NCI-H748 (cell line): ENCODE data around the gene TBC1D22A.
"Not testable (repeated sequence)": the region's sequence is repeated elsewhere in the genome, so short reads cannot be mapped to it uniquely, and the experiment has no call there.

Experiments used
- DNase-seq: peaks from one replicate; lab custom pipeline; 2025; ENCODE audit not compliant: unreplicated experiment; lab: John Stamatoyannopoulos, UW

Gene TBC1D22A

DNA sequence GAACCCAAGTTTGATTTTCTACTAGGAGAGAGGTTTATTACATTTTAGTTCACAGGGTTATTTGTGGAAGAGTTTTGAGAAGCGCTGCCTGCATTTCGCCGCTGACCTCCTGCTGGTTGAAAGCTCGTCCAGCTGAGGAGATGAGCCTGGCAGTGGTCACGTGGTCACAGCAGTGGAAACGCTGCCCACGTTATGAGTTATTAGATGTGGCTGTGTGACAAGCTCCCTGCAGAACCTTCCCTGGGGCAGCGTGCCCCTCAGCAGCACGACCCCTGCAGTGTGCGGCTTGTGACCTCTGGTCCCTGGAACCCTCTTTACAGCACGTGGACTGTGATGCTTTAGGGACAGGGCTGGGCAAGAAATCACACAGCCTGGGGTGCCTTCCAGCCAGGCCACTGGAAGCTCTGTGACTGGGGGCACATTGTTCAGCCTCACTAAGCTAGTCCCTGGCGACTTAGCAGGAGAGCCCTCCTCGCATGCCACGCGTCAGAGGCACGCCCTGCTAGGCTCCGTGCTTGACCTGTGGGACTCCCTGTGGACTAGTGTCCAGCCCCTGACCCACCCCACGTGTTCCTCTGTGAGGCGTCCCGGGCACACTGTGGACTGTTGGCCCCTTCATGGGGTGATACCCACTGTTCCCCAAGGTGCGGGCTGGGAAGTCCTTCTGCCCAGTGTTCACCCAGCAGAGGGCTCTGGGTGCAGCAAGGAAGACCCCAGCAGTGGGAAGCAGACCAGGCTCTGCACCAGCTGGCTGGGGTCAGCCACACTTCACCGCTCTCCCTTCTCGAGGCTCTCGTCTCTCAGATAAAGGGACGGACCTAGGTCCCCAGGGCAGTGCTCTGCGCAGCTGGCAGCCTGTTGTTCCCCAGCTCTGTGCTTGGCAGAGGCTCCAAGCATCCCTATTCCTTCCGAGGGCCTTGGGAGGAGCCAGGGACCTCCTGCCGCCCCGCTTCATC, 349.5 kb downstream of the TBC1D22A start:
- DNase-seq = no peak

DNA sequence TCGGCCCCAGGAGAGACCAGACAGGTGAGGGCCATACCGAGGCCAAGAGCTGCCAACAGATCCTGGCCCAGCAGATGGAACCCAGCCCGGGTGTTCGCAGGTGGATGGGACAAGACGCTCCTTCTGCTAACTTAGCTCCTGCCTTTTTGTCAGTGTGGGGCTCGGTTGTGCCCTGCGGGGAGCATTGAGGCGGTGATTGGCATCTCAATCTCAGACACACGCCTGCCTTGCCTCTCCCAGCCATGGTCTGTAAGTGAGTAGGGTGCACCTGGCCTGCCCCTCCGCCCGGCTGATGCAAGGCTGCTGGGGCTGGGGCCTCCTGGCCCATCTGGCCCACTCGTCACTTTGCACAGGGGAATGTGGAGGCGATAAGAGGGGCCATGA, 350.1 kb downstream of the TBC1D22A start:
- no peak for DNase-seq

DNA sequence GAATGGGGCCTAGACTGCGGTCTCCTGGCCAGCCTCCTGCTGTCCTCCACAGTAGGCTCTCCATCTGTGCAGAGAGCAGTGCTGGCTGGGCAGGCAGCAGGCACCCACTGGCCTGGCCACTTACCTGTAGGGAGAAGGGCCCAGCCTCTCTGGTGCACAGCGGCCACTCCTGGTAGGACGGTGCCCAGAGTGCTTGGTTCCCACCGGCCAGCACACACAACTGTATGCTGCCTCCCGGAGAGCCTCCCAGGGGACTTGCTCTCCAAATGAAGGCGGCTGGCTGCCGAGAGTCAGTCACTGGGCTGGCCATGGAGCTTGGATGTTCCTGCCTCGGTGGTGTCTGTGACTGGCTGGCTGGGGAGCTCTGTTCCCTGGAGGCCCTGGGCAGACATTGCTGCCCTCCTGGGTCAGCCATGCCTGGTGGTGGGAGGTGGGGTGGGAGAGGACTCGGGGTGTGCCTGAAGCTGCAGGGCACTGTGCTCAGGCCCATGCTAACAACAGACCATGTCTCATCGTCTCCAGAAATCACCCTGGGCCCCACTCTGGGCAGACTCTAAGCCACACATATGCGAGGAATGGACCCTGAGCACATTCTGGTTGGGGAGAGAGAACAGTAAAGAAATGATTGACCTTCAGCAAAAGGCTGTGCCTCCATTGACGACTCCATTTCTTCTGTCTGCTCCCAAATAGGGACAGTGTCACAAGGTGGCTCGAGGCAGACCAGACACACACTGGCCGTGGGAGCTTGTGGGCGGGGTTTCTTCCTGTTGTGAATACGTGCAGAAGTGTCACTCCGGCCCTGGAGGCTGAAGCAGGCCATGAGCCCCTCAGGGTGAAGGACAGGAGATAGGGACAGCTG, 350.8 kb downstream of the TBC1D22A start:
- DNase-seq = no peak

DNA sequence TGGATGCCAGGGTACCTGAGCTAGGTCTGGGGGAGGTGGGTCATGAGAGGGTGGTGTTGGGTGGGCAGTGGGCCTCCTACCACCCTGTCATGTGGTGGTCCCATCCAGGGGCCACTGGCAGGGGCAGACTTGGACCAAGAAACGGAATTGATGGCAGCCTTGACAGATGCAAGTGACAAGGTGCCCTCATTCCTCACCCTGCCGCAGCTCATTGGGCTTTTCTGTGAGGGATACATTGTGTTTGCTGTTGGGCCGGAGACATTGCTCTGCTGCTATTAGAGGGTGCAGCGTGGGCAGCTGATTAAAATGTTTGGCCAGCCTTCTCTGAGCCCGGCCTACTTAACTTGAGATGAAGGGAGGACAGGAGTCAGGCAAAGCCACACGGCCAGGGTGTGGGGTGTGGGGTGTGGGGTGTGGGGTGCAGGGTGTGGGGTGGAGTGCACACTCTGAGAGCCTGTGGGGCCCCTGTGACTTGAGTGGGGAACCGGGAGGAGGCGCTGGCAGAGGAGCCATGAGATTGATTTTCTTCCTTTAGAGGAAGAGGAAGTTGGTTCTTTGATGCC, 351.5 kb downstream of the TBC1D22A start:
- no peak for DNase-seq

DNA sequence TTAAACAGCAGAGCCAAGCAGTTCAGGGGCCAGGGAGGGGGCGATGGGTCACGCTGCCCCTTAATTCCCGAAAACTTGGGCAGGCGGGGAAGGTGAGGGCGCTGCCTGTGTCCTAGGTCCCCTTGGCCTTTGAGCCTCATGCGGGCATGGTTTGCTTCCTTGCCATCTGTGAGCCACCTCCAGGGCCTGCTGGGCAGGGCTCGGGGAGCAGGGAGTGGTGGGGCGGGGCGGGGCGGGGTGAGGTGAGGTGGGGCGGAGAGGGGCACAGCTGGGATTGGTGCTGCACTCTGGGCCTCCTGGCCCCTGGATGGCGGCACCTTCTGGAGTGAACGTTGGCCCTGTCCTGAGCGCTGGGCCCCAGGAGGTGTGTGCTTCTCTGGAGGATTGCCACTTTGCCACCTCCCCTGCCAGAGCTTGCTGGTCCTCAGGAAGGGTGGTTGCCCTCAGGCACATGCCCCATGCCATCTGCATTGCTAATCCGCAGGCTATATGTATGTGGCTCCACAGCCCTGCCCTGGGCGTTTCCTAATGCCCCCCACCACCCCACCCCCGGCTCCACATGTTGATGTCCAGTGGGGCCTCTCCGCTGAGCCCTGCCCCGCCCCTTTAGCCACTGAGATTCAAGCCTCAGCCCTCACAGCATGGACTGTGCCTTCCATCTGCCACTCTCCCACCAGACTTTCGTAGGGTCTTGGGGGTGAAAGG, 352.5 kb downstream of the TBC1D22A start:
- no peak for DNase-seq

DNA sequence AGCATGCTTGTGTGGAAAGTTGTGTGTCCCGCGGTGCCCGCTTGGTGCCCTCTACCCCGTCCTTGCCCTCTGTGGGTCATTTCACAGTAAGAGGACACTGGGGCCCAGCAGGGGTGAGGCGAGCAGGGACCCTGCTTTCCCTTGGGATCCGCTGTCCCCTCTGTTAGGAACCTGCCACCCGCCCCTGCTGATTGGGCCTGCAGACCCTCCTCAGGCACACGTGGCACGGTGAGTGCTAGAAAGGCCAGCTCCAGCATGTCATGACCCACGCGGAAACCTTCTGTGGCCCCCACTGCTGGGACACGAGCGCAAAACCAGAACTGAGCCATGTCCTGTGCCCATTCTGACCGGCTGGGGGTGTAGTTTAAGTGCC, 353.1 kb downstream of the TBC1D22A start:
- no peak for DNase-seq

DNA sequence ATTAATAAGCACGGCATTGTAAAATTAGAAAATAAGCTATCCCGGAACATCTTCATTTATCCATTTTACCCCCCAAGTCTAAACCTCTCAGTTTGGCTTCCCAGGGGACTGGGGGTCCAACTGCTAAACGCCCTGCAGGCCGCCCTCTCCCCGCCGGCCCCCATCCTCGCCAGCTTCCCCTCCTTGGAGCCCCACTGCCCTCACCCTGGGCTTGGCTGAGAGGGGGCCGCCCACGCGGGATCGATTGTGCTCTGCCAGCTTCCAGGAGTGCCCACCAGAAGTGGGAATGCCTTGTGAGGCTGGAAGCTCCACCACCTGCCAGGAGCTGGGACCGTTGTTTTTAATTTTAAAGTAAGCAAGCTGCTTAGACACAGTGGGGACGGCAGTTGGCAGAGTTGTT, 353.5 kb downstream of the TBC1D22A start:
- no peak for DNase-seq

DNA sequence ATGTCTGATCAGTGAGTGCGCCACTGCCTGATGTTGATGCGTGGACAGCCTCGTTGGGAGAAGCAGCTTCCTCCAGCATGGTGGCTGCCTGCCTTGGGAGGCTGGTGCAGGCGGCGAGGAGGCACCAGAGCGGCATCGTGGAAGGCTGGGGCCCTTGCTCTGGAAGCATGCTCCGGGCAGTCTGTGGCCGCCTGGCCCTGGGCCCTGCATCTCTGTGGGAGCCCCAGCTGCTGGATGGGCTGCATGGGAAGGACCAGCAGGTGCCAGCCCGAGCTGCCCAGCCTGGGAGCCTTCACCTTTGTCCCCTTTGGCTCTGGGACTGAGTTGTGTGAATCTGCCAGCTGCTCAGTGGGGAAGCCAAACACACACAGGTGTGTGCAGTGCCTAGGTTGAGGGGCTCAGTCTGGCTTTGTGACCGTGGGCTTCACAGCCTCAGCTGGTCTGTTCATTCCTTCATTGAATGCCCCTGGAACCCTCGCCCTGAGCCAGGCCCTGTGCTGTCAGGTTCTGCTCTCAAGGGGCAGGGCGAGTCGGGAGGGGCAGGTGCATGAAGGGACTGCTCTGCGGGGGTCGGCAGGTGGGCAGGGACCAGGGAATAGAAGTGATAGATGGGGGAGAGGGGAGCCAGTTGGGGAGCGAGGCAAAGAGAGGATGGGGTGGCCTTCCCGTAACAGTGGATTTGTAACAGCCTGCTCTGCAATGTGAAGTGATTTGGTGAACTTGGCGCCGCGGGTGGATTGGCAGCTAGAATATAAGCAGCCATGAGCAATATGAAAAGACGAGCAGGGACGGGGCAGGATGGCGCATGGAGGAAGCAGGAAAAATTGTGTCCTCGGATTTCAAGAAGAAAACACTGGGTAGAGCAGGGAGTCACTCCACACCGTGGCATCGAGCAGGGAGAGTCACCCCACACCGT, 354.2 kb downstream of the TBC1D22A start:
- no peak for DNase-seq

DNA sequence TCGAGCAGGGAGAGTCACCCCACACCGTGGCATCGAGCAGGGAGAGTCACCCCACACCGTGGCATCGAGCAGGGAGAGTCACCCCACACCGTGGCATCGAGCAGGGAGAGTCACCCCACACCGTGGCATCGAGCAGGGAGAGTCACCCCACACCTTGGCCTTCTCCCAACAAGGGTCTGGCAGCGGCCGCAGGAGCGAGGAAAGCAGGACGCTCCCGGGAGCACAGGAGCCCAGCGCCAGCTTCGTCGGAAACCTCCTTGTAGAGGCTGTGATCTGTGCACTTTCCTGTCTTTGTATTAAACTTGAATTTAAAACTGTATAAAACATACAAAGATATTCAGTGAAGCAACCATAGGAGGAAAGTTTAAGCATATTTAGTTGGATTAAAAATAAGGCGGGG, 355.0 kb downstream of the TBC1D22A start:
- DNase-seq = not testable (repeated sequence)

DNA sequence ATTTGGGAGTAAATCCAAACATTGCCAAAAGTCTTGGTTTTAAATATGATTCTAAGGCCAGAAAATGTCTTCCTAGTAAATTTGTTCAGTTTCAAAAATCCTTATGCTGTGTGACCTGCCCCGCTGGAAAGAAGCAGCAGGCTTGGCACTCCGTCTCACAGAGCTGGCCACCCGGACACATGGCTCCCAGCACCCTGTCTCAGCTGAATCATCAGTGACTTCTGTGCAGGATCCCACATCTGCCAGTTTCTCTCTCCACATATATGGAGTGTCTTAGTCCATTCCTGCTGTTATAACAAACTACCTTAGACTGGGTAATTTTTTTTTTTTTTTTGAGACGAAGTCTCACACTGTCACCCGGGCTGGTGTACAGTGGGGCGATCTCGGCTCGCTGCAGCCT, 356.7 kb downstream of the TBC1D22A start:
- no peak for DNase-seq

DNA sequence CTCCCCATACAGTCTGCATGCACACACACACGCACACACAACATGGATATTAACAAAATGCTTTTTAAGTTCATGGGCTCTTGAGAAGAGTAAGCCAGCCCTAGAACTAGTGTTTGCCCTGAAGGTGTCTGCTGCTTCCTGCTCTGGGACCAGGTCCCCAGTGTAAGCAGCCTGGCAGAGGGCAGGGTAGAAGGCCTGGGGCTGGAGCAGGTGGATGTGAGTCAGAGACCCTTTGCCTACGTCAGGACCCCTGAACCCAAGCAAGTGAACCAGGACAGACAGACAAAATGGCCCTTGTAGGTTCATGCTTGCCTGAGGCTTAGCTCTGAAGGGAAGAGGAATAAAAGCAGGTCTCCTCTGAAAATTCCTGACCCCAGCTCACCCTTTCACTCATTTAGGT, 357.9 kb downstream of the TBC1D22A start:
- DNase-seq = no peak

DNA sequence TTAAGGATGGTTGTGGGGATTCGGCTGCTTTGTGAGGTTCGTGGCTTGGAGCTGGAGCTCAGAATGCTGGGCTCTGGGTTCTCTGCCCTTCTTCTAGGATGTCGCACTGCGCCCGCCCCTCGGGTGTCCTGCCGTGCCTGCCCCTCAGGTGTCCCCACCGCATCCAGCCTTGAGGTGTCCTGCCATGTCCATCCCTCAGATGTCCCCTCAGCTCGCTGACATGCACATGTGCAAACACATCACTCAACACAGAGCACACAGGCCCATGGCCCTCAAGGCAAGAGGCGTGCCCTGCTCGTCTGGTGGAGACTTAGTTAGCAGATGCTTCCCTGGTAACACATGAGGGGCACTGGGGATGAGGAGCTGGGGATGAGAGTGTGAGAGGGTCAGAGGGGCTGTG, 359.3 kb downstream of the TBC1D22A start:
- no peak for DNase-seq

DNA sequence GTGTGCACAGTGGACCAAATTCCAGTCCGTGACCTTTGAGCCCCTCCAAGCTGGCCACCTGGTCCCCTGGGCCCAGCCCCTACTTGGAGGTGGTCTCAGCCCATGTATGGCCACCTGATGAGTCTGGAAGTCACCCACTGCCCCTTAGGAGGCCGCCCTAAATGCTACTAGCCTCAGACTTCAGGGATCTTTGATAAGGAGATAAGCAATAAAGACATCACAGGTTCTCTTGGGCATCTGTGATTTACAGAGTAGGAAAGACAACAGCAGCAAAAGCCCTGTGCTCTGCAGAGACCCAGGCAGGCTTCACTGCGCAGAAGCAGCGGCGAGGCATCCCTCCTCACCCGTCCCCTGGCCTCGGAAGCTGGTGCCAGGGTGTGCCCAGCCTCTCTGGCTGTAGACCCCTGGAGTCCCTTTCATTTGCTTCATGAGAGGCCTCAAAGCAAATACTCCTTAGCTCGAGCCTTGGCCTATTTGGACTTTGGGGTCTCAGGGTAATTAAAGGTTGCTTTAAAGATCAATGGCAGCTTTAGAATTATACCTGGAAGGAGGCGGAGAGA, 360.1 kb downstream of the TBC1D22A start:
- DNase-seq = no peak

DNA sequence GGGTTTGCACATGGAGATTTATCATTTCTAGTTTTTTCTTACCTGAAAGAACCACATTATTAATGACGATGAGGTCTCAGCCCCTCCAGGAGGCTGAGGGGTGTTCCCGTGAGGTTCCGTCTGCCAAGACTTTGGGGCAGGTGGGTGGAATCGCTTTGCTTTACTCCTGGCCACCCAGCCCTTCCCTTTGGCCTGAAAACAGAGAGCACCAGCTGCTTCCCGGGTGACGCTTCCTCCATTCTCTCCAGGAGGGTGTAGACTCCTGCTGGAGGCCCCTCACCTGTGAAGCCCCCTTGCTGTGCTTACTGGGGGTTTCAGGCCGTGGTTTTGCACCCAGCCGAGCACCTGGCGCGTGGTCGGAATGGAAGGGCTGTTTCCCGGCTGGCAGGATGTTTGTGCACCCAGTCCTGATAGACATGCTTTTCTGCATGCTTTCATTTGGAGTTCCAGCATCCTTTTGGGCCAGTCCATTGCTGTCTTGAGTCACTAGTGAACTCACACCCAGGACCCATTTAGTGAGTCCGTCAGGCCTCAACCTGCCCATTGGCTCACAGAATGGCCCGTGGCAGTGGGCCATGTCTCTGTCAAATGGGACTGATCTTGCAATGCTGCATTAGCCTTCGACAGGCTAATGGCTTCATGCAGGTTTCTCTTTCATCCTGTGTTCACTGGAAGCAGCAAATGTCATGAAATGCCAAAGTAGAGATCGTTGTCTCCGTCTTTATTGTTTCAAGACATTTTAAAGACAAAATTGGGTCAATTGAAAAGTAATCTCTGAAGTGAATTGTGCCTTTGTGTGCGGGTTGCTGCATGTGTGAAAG, 360.8 kb downstream of the TBC1D22A start:
- no peak for DNase-seq

DNA sequence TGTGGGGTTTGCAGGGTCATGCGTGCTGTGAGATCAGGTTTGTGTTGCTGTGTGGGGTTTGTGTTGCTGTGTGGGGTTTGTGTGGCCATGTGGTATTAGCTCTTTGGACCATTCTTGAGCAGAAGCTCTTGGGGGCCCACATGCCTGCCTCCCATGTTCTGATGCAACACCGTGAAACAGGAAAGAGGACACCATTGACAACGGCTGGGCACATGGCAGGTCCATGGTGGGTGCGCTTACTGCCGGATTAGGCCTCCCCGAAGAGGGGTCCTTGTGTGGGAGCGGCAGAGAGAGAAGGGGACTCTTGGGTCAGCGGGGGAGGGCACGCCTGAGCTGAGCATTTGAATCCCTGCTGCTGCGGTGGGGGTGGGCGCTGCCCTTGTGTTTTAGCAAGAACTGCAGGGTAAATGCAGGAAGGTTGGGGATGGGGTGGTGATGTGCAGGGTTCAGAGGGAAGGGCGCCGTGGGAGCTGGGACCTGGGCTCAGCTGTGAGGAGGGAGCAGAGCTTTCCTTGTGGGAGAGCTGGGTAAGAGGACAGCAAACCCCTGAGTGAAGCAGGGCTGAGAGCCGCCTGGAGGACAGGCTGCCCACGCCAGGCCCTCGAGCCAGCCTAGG, 361.5 kb downstream of the TBC1D22A start:
- DNase-seq = no peak

DNA sequence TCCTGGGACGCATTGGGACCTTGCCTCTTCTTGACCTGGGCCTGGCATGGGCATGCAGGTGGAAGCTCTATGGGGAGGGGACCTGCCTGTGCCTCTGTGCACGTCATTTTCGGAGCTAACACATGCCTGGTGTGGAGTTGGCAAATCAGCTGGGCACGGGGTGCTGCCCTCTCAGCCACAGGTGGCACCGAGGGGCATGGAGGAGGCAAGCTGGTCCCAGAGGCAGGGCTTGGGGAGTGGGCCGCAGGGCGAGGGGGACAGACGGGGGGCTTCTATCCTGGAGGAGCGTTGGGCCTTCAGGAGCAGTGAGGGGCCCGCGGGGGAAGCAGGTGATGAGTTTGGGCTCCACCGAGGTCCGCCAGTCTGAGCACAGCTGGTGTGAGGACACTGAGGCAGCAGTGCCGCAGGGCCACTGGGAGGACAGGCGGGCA, 362.0 kb downstream of the TBC1D22A start:
- no peak for DNase-seq

DNA sequence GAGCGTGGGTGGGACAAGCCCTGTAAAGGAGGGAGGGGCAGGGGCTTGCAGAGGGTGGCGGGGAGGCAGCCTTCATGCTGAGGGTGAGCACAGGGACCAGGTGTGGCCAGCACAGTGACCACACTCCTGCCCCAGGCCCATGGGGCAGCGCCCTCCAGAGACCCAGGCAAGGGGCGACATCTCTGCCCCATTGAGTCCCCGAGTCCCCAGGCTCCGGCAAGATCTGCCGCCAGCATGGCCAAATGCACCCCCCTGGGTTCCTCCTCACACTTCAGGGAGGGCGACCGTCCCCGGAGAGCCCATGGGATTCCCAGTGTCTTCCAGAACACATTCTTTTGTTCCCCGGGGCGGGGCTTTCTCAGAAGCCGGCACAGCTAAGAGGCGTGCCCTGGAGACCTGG, 362.5 kb downstream of the TBC1D22A start:
- no peak for DNase-seq

DNA sequence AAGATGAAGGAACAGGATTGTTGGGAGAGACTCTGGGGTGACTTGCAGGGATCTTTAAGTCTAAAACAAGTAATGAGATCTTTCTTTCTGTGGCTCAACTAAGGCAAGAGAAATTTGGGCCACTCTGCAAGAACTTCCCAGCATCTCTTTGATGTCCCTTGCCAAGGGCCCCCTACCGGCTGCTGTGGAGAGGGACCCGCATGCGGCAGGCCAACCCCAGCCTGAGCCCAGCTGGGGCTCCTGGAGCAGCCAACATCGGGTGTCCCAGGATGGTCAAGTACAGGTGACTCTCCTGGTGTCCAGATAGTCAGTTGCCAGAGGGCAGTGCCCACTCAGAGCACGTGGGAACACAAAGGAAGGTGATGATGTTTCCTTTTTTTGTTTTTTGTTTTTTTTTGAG, 363.2 kb downstream of the TBC1D22A start:
- no peak for DNase-seq
